Mammary epithelial cell (primary cell): ENCODE results near the gene HIVEP3.

Experiments
- CTCF ChIP-seq, 2 donors: IDR thresholded peaks in 1 of 2; conservative IDR thresholded peaks in 1 of 2; 2 replicates each; pipeline ENCODE4 v1.5.1; 2011 to 2012; ENCODE audit warnings: inconsistent platforms in 2 of 2, low read length in 2 of 2, mild to moderate bottlenecking in 2 of 2, control low read depth in 1 of 2, low read depth in 1 of 2; ENCODE audit not compliant: insufficient read depth in 1 of 2; ENCODE audit errors: extremely low read depth in 1 of 2
- EZH2 ChIP-seq: IDR thresholded peaks from 2 replicates; pipeline ENCODE4 v1.6.1; 2012; ENCODE audit warnings: low read length, inconsistent platforms, borderline replicate concordance

GRCh38 chr1:41509270-41509671 is 409.5 kb downstream of the HIVEP3 start:
- no peak for TF ChIP-seq CTCF (conservative IDR thresholded peaks at IDR 0.05 in 1 of 2, IDR thresholded peaks at IDR 0.05 in 1 of 2; ENCODE audit: extremely low read depth in 1 of 2, insufficient read depth in 1 of 2, low read depth in 1 of 2, low read length in 2 of 2)
- TF ChIP-seq EZH2, result no peak
